Measurements from ENCODE around the gene PTPRG.

GRCh38 chr3:61889259-61889658 lies 327.9 kb downstream of the PTPRG start:
- TF ChIP-seq EZH2 (IDR thresholded peaks at IDR 0.05; ENCODE audit: borderline replicate concordance, low read depth, low read length, poor library complexity, severe bottlenecking) = no peak
- TF ChIP-seq, protein P1, sequence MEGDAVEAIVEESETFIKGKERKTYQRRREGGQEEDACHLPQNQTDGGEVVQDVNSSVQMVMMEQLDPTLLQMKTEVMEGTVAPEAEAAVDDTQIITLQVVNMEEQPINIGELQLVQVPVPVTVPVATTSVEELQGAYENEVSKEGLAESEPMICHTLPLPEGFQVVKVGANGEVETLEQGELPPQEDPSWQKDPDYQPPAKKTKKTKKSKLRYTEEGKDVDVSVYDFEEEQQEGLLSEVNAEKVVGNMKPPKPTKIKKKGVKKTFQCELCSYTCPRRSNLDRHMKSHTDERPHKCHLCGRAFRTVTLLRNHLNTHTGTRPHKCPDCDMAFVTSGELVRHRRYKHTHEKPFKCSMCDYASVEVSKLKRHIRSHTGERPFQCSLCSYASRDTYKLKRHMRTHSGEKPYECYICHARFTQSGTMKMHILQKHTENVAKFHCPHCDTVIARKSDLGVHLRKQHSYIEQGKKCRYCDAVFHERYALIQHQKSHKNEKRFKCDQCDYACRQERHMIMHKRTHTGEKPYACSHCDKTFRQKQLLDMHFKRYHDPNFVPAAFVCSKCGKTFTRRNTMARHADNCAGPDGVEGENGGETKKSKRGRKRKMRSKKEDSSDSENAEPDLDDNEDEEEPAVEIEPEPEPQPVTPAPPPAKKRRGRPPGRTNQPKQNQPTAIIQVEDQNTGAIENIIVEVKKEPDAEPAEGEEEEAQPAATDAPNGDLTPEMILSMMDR (conservative IDR thresholded peaks at IDR 0.05; ENCODE audit: low read depth, low read length) = no peak
